ENCODE data around the gene PPP2R3B. TPM values are rescaled to one million over a fixed set of nuclear protein-coding genes. Genes with fewer than 3 reads are reported as not detected.
"Not testable (repeated sequence)": the region's sequence is repeated elsewhere in the genome, so short reads cannot be mapped to it uniquely, and the experiment has no call there.

The PPP2R3B gene
- total RNA-seq, 1 experiment from 2014 or later, result 13.8 TPM

GRCh38 chrX:305781-306613 lies 80.7 kb downstream of the PPP2R3B start:
- DNase-seq (ENCODE audit: low read depth), result not testable (repeated sequence)

DNA sequence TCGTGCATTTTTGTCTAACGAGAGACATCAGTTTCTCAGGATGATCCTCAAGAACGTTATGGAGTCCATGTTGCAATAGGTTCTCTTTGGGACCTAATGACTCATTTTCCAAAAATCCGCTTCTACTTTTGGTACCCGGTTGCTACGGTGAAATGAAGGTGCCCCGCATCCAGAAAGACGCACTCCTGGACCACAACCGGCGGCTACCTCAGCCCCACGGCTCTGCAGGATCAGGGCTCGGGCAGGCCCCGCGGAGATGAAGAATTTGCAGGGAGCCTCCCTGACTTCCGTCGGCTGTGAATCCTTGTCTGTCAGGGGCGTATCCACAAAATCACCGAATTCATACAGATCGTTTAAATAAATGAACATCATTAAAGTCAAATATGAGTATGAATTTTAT lies 83.7 kb downstream of the PPP2R3B start:
- DNase-seq (ENCODE audit: low read depth), result no peak

- no peak for DNase-seq (ENCODE audit: low read depth)
Observed at GRCh38 chrX:300334-300733, 86.4 kb downstream of the PPP2R3B start.

DNA sequence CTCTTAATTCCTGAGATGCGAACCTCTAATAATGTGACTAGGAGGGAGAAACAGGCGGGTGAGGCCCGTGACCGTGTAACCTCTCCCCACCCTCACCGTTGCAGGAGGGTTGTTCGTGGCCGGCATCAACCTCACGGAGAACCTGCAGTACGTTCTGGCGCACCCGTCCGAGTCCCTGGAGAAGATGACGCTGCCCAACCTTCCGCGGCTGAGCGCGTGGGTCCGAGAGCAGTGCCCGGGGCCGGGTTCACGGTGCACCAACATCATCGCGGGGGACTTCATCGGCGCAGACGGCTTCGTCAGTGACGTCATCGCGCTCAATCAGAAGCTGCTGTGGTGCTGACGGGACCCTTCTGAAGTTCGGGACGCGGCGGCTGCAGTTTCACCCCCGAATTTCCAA lies 87.7 kb downstream of the PPP2R3B start:
- no peak for DNase-seq (ENCODE audit: low read depth)

DNA sequence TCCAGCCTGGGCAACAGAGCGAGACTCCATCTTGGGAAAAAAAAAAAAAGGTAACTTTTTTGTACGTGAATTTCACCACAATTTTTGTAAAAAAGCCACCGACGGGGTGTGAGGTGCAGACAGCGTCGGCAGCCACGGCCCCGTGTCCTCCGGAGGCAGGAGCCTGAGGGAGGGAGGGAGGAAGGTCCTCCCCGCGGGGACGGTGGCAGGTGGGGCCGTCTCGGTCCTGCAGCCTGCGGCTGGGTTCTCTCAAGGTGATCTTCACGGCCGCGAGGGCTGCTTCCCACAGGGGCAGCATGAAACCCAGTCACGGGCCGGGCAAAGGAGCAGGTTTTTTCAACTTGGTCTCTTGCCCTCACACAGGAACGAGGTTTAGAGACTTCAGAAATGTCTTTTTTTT lies 91.6 kb downstream of the PPP2R3B start:
- no peak for DNase-seq (ENCODE audit: low read depth)

DNA sequence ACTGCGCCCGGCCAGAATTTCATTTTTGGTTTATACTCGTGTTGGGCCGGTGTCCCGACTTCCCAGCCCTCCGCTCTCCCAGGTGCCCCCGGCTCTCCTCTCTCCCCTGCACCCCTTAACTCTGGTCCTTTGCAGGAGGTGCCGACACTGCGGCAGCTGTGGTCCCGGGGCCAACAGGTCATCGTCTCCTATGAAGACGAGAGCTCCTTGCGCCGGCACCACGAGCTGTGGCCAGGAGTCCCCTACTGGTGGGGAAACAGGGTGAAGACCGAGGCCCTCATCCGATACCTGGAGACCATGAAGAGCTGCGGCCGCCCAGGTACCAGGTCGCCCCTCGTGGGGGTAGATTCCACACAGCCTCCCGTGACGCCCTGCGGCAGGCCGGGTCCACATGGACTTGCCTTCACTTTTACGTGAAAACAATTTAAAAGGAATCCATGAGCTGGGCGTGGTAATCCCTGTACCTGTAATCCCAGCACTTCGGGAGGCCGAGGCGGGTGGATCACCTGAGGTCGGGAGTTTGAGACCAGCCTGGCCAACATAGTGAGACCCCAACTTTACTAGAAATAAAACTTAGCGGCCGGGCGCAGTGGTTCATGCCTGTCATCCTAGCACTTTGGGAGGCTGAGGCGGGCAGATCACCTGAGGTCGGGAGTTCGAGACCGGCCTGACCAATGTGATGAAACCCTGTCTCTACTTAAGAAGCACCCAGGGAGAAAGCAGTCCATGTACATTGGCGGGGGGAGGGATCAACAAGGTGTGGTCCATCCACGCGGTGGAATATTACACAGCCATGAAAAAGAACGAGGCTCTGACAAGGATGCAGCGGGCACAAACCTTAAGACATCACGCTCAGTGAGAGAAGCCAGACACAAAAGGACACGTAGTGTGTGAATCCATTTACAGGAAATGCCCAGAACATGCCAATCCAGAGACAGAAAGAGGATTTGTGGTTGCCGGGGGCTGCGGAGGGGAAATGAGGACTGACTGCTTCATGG lies 93.5 kb downstream of the PPP2R3B start:
- DNase-seq (ENCODE audit: low read depth), result no peak

GRCh38 chrX:291411-291901 lies 95.3 kb downstream of the PPP2R3B start:
- no peak for DNase-seq (ENCODE audit: low read depth)

DNA sequence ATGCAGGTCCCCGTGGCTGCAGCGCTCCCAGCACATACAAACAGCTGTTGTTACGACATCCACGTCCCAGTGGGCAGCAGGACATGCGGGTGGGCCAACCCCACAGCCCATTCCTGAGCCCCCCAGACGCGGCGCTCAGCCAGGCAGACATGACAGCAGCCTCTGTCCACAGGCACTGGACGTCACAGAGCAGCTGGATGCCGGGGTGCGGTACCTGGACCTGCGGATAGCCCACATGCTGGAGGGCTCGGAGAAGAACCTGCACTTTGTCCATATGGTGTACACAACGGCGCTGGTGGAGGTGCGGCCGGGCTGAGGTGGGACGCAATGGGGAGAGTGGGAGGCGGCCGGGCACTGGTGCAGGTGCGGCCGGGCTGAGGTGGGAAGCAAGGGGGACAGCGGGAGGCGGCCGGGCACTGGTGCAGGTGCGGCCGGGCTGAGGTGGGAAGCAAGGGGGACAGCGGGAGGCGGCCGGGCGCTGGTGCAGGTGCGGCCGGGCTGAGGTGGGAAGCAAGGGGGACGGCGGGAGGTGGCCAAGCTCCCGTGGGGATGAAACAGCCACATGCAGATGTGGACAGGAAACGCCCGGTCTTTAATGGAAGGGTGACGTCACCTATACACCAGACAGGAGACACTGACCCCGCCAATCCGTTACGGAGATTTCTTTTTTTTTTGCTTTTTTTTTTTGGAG lies 96.1 kb downstream of the PPP2R3B start:
- DNase-seq (ENCODE audit: low read depth), result no peak

DNA sequence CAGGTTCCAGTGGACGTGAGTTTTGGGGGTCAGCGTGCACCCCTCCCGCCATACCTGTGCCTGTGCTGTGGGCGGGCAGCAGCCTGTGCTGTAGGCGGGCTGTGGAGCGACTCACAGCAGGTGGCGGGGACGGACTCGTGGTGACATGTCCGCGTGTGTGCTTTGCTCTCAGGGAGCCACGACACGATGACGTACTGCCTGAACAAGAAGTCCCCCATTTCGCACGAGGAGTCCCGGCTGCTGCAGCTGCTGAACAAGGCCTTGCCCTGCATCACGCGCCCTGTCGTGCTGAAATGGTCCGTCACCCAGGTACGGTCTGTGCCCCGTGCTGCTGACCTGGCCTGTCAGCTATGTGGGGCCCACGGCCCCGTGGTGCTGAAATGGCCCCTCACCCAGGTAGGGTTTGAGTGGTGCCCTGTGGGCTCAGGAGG lies 98.1 kb downstream of the PPP2R3B start:
- DNase-seq (ENCODE audit: low read depth), result no peak

GRCh38 chrX:287670-288069 lies 99.0 kb downstream of the PPP2R3B start:
- no peak for DNase-seq (ENCODE audit: low read depth)

DNA sequence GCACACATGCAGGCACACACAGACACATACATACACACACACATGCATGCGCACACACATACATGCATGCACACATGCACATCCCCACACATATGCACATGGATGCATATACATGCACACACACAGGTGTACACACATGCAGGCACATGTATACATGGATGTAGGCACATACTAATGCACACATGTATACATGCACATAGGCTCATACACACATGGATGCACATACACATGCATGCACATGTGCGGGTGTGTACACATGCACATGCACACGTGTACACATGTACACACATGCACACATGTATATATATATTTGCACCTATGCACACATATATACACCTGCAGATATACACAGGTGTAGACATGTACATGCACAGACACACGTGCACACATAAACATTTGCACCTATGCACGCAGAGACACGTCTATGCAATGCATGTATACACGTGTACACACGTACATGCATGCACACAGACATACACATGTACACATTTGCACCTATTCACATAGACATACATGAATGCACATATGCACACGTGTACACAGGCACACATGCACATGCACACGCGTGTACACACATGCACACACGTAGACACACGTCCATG lies 101.5 kb downstream of the PPP2R3B start:
- DNase-seq (ENCODE audit: low read depth), result no peak

Small RNA genes within 50 kb of the gene (small RNA-seq; reads per million reads assigned to genes)
- gene RF00017, result not detected

Other genes starting within 250 kb of the PPP2R3B start
- gene PLCXD1, start 105.5 kb downstream of the PPP2R3B start, total RNA-seq (2014; rRNA removed; shearing (Covaris generic)), result 19.0 and 19.9 TPM in 2 replicates
- gene GTPBP6, start 68.1 kb downstream of the PPP2R3B start, total RNA-seq (2014; rRNA removed; shearing (Covaris generic)), result 56.4 and 60.2 TPM in 2 replicates
- not detected in 2 replicates for gene SHOX, start 243.9 kb upstream of the PPP2R3B start, total RNA-seq (2014; rRNA removed; shearing (Covaris generic))